ENCODE data around the gene RYR3.

- TF ChIP-seq, protein P1, sequence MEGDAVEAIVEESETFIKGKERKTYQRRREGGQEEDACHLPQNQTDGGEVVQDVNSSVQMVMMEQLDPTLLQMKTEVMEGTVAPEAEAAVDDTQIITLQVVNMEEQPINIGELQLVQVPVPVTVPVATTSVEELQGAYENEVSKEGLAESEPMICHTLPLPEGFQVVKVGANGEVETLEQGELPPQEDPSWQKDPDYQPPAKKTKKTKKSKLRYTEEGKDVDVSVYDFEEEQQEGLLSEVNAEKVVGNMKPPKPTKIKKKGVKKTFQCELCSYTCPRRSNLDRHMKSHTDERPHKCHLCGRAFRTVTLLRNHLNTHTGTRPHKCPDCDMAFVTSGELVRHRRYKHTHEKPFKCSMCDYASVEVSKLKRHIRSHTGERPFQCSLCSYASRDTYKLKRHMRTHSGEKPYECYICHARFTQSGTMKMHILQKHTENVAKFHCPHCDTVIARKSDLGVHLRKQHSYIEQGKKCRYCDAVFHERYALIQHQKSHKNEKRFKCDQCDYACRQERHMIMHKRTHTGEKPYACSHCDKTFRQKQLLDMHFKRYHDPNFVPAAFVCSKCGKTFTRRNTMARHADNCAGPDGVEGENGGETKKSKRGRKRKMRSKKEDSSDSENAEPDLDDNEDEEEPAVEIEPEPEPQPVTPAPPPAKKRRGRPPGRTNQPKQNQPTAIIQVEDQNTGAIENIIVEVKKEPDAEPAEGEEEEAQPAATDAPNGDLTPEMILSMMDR (conservative IDR thresholded peaks at IDR 0.05; ENCODE audit: low read depth, low read length), result no peak
- TF ChIP-seq EZH2 (IDR thresholded peaks at IDR 0.05; ENCODE audit: borderline replicate concordance, low read depth, low read length, poor library complexity, severe bottlenecking), result no peak
These were observed 189.8 kb downstream of the RYR3 start for GRCh38 chr15:33500432-33501195.

Measured in A673 (cell line).